GM19468 (cell line): Measurements from ENCODE around the gene KCNC1.

ENCODE experiments used
- ATAC-seq: cut with Tn5 transposase; IDR thresholded peaks from one replicate; pipeline ENCODE4 v1.9.1; 2021; ENCODE audit warnings: mild to moderate bottlenecking, moderate library complexity, moderate number of reproducible peaks; ENCODE audit not compliant: unreplicated experiment; ENCODE audit errors: extremely low read depth

KCNC1 gene

GRCh38 chr11:17770048-17770652 lies 35.6 kb downstream of the KCNC1 start:
- no peak for ATAC-seq

- no peak for ATAC-seq
These were observed 36.3 kb downstream of the KCNC1 start for GRCh38 chr11:17770917-17771316.

GRCh38 chr11:17771415-17771814 lies 36.8 kb downstream of the KCNC1 start:
- ATAC-seq: no peak

- no peak for ATAC-seq
These were observed 37.3 kb downstream of the KCNC1 start for GRCh38 chr11:17771841-17772401.

- ATAC-seq: no peak
These were observed 38.4 kb downstream of the KCNC1 start for GRCh38 chr11:17772704-17773600.

GRCh38 chr11:17773674-17774073 lies 39.1 kb downstream of the KCNC1 start:
- ATAC-seq: no peak

- no peak for ATAC-seq
These were observed 39.9 kb downstream of the KCNC1 start for GRCh38 chr11:17774232-17775034.

GRCh38 chr11:17775035-17775348 lies 40.4 kb downstream of the KCNC1 start:
- ATAC-seq: no peak

GRCh38 chr11:17775507-17776211 lies 41.1 kb downstream of the KCNC1 start:
- ATAC-seq: no peak

GRCh38 chr11:17776212-17776875 lies 41.8 kb downstream of the KCNC1 start:
- no peak for ATAC-seq

GRCh38 chr11:17777086-17777737 lies 42.6 kb downstream of the KCNC1 start:
- ATAC-seq: no peak

GRCh38 chr11:17777738-17778091 lies 43.1 kb downstream of the KCNC1 start:
- ATAC-seq: no peak

- ATAC-seq: no peak
These were observed 43.8 kb downstream of the KCNC1 start for GRCh38 chr11:17778352-17778751.

- ATAC-seq: no peak
These were observed 44.6 kb downstream of the KCNC1 start for GRCh38 chr11:17778956-17779860.

GRCh38 chr11:17779861-17780594 lies 45.4 kb downstream of the KCNC1 start:
- ATAC-seq: no peak

- no peak for ATAC-seq
These were observed 46.1 kb downstream of the KCNC1 start for GRCh38 chr11:17780668-17781067.

- ATAC-seq: no peak
These were observed 46.6 kb downstream of the KCNC1 start for GRCh38 chr11:17781221-17781620.

- ATAC-seq: no peak
These were observed 47.0 kb downstream of the KCNC1 start for GRCh38 chr11:17781626-17782025.
